Fibroblast of pulmonary artery (primary cell): ENCODE results near the gene SBNO2.

ENCODE experiments used
- DNase-seq: peaks from one replicate; pipeline ENCODE4 v3.0.0-alpha.2; 2010; ENCODE audit warnings: low read depth
- H3K4me3 ChIP-seq: replicated peaks from 2 replicates; pipeline ENCODE4 v1.5.1; 2011; ENCODE audit warnings: low read depth, mild to moderate bottlenecking, control low read depth, low read length, moderate library complexity
- TF ChIP-seq, protein P1 (sequence below): IDR thresholded peaks from 2 replicates; pipeline ENCODE4 v1.5.1; 2011; ENCODE audit warnings: mild to moderate bottlenecking, control low read depth, low read length, inconsistent platforms; ENCODE audit errors: missing control alignments

SBNO2 gene

DNA sequence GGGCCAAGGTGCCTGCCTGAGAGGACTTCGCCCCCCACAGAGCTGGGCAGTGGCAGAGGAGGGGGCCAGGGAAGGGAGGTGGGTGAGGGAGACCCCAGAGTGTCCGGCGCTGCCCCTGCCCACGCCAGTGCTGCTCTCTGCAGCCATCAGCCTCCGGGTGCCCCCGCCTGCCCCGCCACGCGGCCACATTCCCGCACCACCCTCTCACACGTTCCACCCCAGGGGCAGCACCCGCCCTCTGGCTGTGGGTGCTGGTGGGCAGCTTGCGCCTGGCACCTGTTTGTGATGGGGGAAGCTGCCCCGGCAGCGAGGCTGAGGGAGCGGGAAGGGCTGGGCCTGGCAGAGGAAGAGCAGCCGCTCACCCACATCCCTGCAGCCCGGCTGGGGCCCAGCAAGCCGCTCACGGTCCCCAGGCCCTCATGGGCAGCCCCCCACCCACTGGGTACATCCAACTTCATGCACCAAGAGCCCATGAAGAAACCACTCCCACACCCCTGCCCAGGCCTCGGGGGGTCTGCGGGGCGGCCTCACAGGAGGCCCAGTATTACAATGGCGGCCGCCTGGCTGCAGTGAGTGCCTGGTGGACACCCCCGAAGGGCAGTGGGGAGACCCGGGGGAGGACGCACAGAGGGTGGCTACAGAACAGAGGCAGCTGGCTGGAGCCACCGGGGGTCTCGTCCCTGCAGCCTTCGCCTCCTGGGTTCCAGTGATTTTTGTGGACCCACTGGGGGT, 14.0 kb downstream of the SBNO2 start:
- no peak for DNase-seq
- TF ChIP-seq, protein P1, sequence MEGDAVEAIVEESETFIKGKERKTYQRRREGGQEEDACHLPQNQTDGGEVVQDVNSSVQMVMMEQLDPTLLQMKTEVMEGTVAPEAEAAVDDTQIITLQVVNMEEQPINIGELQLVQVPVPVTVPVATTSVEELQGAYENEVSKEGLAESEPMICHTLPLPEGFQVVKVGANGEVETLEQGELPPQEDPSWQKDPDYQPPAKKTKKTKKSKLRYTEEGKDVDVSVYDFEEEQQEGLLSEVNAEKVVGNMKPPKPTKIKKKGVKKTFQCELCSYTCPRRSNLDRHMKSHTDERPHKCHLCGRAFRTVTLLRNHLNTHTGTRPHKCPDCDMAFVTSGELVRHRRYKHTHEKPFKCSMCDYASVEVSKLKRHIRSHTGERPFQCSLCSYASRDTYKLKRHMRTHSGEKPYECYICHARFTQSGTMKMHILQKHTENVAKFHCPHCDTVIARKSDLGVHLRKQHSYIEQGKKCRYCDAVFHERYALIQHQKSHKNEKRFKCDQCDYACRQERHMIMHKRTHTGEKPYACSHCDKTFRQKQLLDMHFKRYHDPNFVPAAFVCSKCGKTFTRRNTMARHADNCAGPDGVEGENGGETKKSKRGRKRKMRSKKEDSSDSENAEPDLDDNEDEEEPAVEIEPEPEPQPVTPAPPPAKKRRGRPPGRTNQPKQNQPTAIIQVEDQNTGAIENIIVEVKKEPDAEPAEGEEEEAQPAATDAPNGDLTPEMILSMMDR: no peak
- no peak overlapping the region for H3K4me3 ChIP-seq

DNA sequence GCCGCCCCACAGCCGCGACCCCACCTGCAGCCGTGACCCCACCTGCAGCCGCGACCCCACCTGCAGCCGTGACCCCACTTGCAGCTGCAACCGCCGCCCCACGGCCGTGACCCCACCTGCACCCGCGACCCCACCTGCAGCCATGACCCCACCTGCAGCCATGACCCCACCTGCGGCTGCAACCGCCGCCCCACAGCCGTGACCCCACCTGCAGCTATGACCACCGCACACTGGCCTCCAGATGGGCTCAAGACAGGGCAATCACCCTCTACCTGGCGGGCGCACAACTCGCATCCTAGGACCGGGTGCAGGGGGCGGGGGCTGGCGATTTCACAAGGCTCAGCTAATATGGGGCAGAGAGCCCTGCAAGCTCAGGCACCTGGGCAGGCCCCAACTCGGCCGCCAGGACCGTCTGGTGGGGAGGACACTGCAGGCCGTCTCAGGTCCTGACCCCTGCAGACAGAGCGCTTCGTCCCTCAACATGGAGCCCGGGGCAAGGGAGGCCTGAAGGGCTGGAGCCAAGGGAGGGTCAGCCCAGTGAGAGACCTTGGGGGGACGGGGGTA, 15.1 kb downstream of the SBNO2 start:
- TF ChIP-seq, protein P1: no peak
- no peak for DNase-seq
- no peak overlapping the region for H3K4me3 ChIP-seq

DNA sequence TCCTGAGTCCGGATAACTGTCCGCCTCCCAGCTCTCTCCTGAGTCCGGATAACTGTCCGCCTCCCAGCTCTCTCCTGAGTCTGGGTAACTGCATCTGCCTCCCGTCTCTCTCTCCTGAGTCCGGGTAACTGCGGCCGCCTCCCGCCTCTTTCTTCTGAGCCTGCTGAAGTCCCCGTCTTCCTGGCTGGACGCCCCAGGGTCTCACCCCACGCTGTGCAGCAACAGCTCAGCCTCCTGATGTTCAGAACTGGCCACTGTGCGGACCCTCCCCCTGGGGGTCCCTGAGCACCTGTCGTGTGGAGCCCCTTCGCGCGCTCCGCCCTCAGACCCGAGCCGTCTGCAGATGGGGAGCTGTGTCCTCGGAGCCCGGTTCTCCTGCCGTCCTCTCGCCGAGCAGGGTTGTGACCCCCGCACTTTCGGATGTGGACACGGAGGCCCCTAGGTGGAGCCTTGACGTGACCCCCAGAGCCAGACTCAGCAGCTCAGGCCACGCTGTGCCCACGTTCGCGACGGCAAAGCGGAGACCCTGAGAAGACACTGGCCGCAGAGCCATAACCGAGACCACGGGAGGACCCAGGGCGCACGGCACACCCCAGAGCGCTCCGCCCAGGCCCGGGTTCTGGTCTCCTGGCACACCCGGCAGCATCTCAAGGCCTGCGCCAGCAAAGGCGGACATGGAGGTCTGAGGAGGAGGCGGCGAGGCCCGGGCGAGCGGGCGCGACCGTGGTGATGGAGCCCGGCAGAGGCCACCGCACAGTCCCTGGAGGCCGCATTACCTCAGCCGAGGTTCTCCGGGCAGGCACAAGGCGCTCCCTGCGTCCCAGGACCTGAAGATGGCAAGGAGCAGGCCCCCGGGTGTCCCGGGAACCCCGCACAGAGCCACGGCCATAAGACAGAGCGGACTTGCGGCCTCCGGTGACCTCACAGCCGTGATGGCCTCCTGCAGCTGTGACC, 15.9 kb downstream of the SBNO2 start:
- no peak overlapping the region for H3K4me3 ChIP-seq
- TF ChIP-seq, protein P1: no peak
- no peak for DNase-seq

DNA sequence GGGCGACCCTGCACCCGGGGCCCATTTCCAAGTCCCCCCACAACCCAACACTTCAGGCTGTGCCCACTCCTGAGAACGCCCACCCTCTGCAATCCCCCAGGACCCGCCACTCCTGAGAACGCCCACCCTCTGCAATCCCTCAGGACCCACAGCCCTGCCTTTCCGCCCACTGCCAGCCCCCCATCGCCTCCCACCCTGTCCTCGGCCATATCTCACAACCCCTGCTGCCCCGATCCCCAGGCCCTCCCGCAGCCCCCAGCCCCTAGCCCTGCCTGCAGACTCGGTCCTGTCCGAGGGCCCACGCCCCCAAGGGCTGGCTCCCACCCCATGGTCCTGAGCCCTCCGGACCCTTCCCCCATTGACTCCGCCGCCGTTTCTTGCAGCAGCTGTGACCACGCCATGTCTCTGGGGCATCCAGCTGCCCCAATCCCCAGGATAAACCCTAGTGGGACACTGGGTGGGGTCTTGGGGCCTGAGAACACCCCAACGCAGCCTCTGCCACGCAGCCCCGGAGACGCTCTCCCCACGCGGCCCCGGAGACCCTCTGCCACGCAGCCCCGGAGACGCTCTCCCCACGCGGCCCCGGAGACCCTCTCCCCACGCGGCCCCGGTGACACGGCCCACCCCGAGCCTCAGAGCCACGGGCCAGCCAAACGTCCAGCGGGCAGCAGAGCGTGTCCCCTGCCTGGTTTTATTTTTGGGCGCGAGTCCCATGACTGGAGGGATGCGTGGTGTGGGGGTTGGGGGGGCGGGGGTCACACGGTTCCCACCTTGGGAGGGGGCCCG, 17.0 kb downstream of the SBNO2 start:
- TF ChIP-seq, protein P1: no peak

GRCh38 chr19:1156305-1156801, 17.7 kb downstream of the SBNO2 start:
- H3K4me3 ChIP-seq: no peak overlapping the region
- TF ChIP-seq, protein P1: no peak
- peak; percentile 22 for DNase-seq

More for the DNA sequence above, 17.0 kb downstream of the SBNO2 start:
- no peak for DNase-seq
- H3K4me3 ChIP-seq: no peak overlapping the region
